Ascending aorta (tissue), 2 donors: ENCODE measurements around the gene TMEM242. TPM values are rescaled to one million over a fixed set of nuclear protein-coding genes. Genes with fewer than 3 reads are reported as not detected.

ENCODE experiments used
- DNase-seq, 2 donors: peaks; one replicate each; pipeline ENCODE4 v3.0.0-alpha.2; 2019; ENCODE audit warnings: low spot score in 2 of 2
- H3K27ac ChIP-seq, 2 donors: fragments of 200-600 bp; sonication (generic); one replicate each; pipeline ENCODE4 v1.5.1; 2016 to 2017; ENCODE audit warnings: mild to moderate bottlenecking in 1 of 2
- H3K27me3 ChIP-seq: fragments of 200-600 bp; sonication (generic); one replicate; pipeline ENCODE4 v1.5.1; 2017
- H3K36me3 ChIP-seq, 2 donors: fragments of 200-600 bp; sonication (generic); one replicate each; pipeline ENCODE4 v1.5.1; 2016
- H3K4me1 ChIP-seq, 2 donors: fragments of 200-600 bp; sonication (generic); one replicate each; pipeline ENCODE4 v1.5.1; 2016 to 2017; ENCODE audit warnings: mild to moderate bottlenecking in 1 of 2
- H3K4me3 ChIP-seq, 2 donors: fragments of 200-600 bp; sonication (generic); one replicate each; pipeline ENCODE4 v1.5.1; 2016 to 2017; ENCODE audit warnings: mild to moderate bottlenecking in 1 of 2
- H3K9me3 ChIP-seq, 2 donors: fragments of 200-600 bp; sonication (generic); one replicate each; pipeline ENCODE4 v1.5.1; 2016
- intact Hi-C: fragments of 100-400 bp; cut with DNase I; formaldehyde crosslinking; loops from one replicate; pipeline ENCODE4 v1.15.1; 2023
- total RNA-seq: library from RNA; depleted of rRNA; stranded (reverse); fragments of >200 nt; gene quantifications from one replicate; pipeline ENCODE4 v1.1.0, GENCODE V29; 2016
- TF ChIP-seq, protein P1 (sequence below), 3 experiments: fragments of 200-600 bp in 2 of 3; fragments of 450-650 bp in 1 of 3; sonication (generic) in 2 of 3; IDR thresholded peaks; one replicate each; pipeline ENCODE4 v1.5.1; 2016 to 2019; ENCODE audit warnings: antibody characterized with exemption in 3 of 3, mild to moderate bottlenecking in 1 of 3, moderate library complexity in 1 of 3

The TMEM242 gene
- total RNA-seq, result 2.3 TPM

DNA sequence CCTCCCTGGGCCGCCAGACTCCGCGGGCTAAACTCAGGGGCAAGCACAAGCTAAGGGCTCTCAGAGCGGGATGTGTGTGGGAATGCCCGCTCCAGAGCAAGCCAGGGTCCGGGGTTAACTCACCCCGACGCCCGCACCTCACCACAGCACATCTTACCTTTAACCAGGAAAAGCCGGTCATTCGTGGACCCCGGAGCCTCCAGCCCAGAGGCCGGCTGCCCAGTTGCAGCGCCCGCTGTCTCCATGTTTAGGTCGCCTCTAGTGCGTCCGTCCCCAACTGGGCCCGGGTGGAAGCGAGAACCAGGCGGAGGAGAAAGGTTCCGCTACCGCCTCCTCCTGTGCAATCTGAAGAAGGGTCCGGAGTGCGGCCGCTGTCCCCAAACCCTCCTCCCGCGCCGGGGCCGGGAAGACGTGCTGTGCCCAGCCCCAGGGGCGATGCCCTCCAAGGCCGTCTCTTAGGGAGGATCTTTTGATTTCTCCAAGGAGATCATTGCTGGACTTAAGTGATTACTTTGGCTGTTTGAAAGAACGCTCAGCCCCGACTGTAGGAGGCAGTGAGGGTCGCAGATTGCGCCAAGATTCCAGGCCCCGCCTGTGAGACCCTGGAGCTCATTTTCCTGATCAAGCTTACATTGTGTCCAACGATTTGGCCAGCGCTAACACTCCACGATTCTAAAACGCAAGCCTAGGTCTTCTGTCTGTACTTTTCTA, at the start of gene TMEM242:
TMEM242 (minus strand) TSS at position 265 of the 711 bp plus-strand sequence; CDS start at position 245, 20 bp downstream.
- H3K9me3 ChIP-seq, result no peaks in the 10 kb centered on the region
- DNase-seq, result peak; percentile 67 to 95
- intact Hi-C loops, result loop anchor here (1.0 to 10.0 kb wide), 2 partner anchors 32 to 441 kb away; no protein-coding TSS in a partner anchor
- peaks cover 7 to 21% of the 10 kb centered on the region in 2 donors for H3K4me1 ChIP-seq
- TF ChIP-seq, protein P1, sequence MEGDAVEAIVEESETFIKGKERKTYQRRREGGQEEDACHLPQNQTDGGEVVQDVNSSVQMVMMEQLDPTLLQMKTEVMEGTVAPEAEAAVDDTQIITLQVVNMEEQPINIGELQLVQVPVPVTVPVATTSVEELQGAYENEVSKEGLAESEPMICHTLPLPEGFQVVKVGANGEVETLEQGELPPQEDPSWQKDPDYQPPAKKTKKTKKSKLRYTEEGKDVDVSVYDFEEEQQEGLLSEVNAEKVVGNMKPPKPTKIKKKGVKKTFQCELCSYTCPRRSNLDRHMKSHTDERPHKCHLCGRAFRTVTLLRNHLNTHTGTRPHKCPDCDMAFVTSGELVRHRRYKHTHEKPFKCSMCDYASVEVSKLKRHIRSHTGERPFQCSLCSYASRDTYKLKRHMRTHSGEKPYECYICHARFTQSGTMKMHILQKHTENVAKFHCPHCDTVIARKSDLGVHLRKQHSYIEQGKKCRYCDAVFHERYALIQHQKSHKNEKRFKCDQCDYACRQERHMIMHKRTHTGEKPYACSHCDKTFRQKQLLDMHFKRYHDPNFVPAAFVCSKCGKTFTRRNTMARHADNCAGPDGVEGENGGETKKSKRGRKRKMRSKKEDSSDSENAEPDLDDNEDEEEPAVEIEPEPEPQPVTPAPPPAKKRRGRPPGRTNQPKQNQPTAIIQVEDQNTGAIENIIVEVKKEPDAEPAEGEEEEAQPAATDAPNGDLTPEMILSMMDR (IDR thresholded peaks at IDR 0.05), result peak; percentile 21 to 43 (median 23)
- peak within 1 kb of the TSS; percentile 96 to 97 for H3K27ac ChIP-seq
- no peaks in the 10 kb centered on the region for H3K27me3 ChIP-seq
- H3K36me3 ChIP-seq, result peaks cover 4 to 15% of the 10 kb centered on the region in 2 donors
- peak within 1 kb of the TSS; percentile 75 to 97 for H3K4me3 ChIP-seq

DNA sequence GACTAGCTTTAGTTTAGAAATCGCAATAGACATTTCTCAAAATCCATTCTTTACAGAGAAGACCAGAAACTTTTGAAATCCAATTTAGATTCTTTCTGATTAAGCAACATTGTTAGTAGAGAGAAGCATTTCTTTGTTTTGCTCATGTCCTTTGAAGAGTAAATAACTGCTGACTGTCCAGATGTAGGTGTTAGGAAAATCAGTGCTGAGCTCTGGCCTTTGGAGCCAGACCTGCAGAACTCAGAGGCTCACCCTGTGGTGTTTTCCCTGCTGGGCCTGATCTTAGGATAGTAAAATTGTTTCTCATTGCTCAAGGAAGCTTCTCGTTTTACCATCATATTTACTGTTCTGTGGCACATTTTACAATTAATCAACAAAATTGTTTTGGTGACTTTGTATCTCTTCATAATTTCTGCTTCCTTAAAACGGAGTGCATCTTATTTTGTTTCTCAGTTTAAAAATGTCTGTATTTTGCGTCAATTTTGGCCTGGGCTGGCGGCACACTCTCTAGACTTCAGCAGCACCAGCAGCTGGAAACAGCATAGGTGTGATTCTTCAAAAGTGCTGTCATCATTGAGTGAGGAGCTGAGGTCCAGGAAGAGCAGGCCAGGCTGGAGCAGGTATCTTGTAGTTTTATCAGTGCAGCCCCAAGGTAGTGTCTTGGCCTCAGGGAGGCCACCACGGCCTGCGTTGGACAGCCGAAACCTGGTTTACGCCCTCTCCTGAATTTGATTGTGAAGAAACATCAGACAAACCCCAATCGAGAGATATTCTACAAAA, 49.4 kb upstream of the TMEM242 start:
- H3K36me3 ChIP-seq, result no peaks in the 10 kb centered on the region
- intact Hi-C loops, result no loop called here
- H3K4me1 ChIP-seq, result no peaks in the 10 kb centered on the region
- H3K27me3 ChIP-seq, result no peaks in the 10 kb centered on the region
- H3K27ac ChIP-seq, result no peak overlapping the region
- TF ChIP-seq, protein P1 (IDR thresholded peaks at IDR 0.05), result no peak
- DNase-seq, result no peak
- no peaks in the 10 kb centered on the region for H3K9me3 ChIP-seq
- H3K4me3 ChIP-seq, result no peak overlapping the region

DNA sequence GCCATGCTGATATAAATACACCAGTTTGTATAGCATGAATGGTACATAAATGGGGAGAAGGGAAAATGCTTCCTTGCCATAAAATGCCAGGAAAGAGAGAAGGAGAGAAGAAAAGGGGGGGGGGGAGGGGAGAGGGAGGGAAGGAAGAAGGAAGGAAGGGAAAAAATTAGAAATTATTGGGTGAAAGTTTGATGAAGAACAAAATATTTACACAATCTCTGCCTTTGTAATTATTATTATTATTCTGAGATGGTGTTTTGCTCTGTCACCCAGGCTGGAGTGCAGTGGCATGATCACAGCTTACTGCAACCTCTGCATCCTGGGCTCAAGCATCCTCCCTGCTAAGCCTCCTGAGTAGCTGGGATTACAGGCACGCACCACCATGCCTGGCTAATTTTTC, 47.4 kb upstream of the TMEM242 start:
- H3K9me3 ChIP-seq, result no peaks in the 10 kb centered on the region
- H3K27me3 ChIP-seq, result no peaks in the 10 kb centered on the region
- H3K36me3 ChIP-seq, result no peaks in the 10 kb centered on the region
- TF ChIP-seq, protein P1 (IDR thresholded peaks at IDR 0.05), result no peak
- no peaks in the 10 kb centered on the region for H3K4me1 ChIP-seq
- H3K4me3 ChIP-seq, result no peak overlapping the region
- no peak for DNase-seq
- intact Hi-C loops, result no loop called here
- no peak overlapping the region for H3K27ac ChIP-seq

DNA sequence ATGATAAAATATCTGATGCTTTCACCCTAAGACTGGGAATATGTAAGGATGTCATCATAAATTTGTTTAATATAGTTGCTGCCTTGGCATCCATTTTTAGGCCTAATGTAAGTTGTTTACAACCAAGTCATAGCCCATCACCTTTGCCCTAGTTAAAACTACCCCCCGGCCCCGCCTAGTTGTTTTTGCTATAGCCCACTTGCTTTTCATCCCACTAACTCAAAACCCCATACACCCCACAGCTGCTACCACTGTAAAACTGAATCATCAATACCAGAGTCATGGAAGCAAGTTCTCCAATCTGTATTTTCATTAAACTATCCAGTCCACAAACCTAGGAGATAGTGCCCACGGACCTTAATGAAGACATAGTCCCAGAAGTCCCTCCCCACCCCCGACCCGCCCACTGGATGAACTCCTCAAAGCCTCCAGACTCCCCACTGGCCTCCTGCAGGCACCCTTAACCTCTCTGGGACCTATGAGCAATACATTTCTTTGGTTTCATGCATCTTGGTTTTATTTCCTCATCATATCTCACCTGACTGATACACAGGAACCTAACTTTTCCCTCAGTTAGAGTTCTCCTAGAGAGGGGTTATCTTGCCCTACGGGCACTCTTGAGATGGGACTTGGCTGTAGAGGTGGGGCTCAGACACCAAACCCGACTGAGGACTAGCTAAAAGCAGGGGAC, 45.2 kb upstream of the TMEM242 start:
- no peak for DNase-seq
- Histone ChIP-seq H3K27me3 (no peaks in the 10 kb centered on the region), H3K9me3 (no peaks in the 10 kb centered on the region), H3K27ac (no peak overlapping the region), H3K4me3 (no peak overlapping the region), H3K36me3 (no peaks in the 10 kb centered on the region), H3K4me1 (no peaks in the 10 kb centered on the region)
- TF ChIP-seq, protein P1 (IDR thresholded peaks at IDR 0.05), result no peak
- intact Hi-C loops, result no loop called here

DNA sequence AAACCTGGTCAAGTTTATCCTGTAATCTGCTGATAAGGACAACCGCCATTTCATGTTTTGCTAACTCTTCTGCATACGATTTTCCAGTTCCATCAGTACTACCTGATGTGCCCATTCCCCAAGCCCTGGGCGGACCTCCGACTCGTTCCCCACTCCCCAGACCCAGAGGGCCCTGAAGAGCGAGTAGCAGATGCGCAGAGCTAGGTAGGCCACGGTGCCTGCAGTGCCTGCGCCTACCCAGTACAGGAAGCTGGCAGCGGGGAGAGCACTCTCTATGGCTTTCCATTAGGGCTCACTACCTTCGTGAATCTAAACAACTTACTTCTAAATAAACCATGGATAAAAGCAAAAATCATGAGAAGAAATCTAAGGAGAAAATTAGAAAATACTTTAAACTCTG, 43.3 kb upstream of the TMEM242 start:
- H3K36me3 ChIP-seq, result no peaks in the 10 kb centered on the region
- intact Hi-C loops, result no loop called here
- TF ChIP-seq, protein P1 (IDR thresholded peaks at IDR 0.05), result no peak
- no peak overlapping the region for H3K27ac ChIP-seq
- no peak for DNase-seq
- H3K9me3 ChIP-seq, result no peaks in the 10 kb centered on the region
- H3K4me1 ChIP-seq, result no peaks in the 10 kb centered on the region
- no peaks in the 10 kb centered on the region for H3K27me3 ChIP-seq
- H3K4me3 ChIP-seq, result no peak overlapping the region
